Activated B cell treated with CpG ODN at 0.5 μM for 24 hours (primary cell): ENCODE measurements around the gene UMPS. TPM values are rescaled to one million over a fixed set of nuclear protein-coding genes. Genes with fewer than 3 reads are reported as not detected.
"Not testable (repeated sequence)": the region's sequence is repeated elsewhere in the genome, so short reads cannot be mapped to it uniquely, and the experiment has no call there.

Experiments
- ATAC-seq: fragments of 200-7000 bp; cut with Tn5 transposase; one replicate; pipeline ENCODE4 v1.10.0; 2021; ENCODE audit warnings: low read depth, mild to moderate bottlenecking, moderate library complexity
- CTCF ChIA-PET: fragments of 350-600 bp; sonication (Branson Sonifier 250); formaldehyde crosslinking; loops from one replicate; lab custom pipeline; 2021; ENCODE audit warnings: antibody characterized with exemption; lab: Charles Lee
- POLR2A ChIA-PET: fragments of 350-600 bp; sonication (Branson Sonifier 250); formaldehyde crosslinking; loops from one replicate; lab custom pipeline; 2021; ENCODE audit warnings: antibody characterized with exemption; lab: Charles Lee
- DNase-seq: peaks from one replicate; pipeline ENCODE4 v3.0.0; 2022
- H3K27ac Mint-ChIP-seq: one replicate; pipeline ENCODE4 v1.8.0; 2020; ENCODE audit warnings: mixed read lengths
- H3K27me3 Mint-ChIP-seq: one replicate; pipeline ENCODE4 v1.8.0; 2021; ENCODE audit warnings: mixed read lengths
- H3K36me3 Mint-ChIP-seq: one replicate; pipeline ENCODE4 v1.8.0; 2021; ENCODE audit warnings: low read depth, mixed read lengths
- H3K4me1 Mint-ChIP-seq: one replicate; pipeline ENCODE4 v1.8.0; 2021; ENCODE audit warnings: mixed read lengths
- H3K4me3 Mint-ChIP-seq: one replicate; pipeline ENCODE4 v1.8.0; 2020; ENCODE audit warnings: mild to moderate bottlenecking, mixed read lengths
- H3K9me3 Mint-ChIP-seq: one replicate; pipeline ENCODE4 v1.8.0; 2020; ENCODE audit warnings: mixed read lengths
- CTCF ChIP-seq: fragments of 200-600 bp; IDR thresholded peaks from one replicate; pipeline ENCODE4 v1.8.0; 2022; ENCODE audit warnings: antibody characterized with exemption, mild to moderate bottlenecking
- intact Hi-C: fragments of 100-400 bp; cut with micrococcal nuclease; formaldehyde crosslinking; loops from one replicate; pipeline ENCODE4 v1.15.1; 2024
- total RNA-seq: library from RNA; stranded (reverse); gene quantifications from 2 replicates; pipeline ENCODE4 v1.2.3, GENCODE V29; 2022

UMPS gene
- total RNA-seq, 1 donor from 2014 or later, result 31.6 TPM

- H3K27me3 Mint-ChIP-seq, result peaks cover 49% of the 10 kb centered on the region
- H3K36me3 Mint-ChIP-seq, result no peaks in the 10 kb centered on the region
- ATAC-seq, result no peak
- H3K4me3 Mint-ChIP-seq, result no peak overlapping the region
- POLR2A ChIA-PET, result no interaction called here
- H3K27ac Mint-ChIP-seq, result no peak overlapping the region
- CTCF ChIA-PET, result no interaction called here
- DNase-seq, result no peak
- H3K9me3 Mint-ChIP-seq, result no peaks in the 10 kb centered on the region
- intact Hi-C loops, result no loop called here
- H3K4me1 Mint-ChIP-seq, result no peaks in the 10 kb centered on the region
- no peak for TF ChIP-seq CTCF
These were observed 24.7 kb upstream of the UMPS start for GRCh38 chr3:124705552-124705951.

GRCh38 chr3:124707223-124707622 lies 23.0 kb upstream of the UMPS start:
- peaks cover 45% of the 10 kb centered on the region for H3K27me3 Mint-ChIP-seq
- DNase-seq, H3K36me3 Mint-ChIP-seq, POLR2A ChIA-PET, H3K9me3 Mint-ChIP-seq, intact Hi-C loops, ATAC-seq, H3K27ac Mint-ChIP-seq, H3K4me1 Mint-ChIP-seq, CTCF ChIA-PET, H3K4me3 Mint-ChIP-seq: not testable (repeated sequence)

- no peak overlapping the region for H3K27ac Mint-ChIP-seq
- POLR2A ChIA-PET, result no interaction called here
- no peak for TF ChIP-seq CTCF
- H3K4me3 Mint-ChIP-seq, result no peak overlapping the region
- CTCF ChIA-PET, result no interaction called here
- no peaks in the 10 kb centered on the region for H3K4me1 Mint-ChIP-seq
- H3K27me3 Mint-ChIP-seq, result peaks cover 42% of the 10 kb centered on the region
- no peak for DNase-seq
- no peak for ATAC-seq
- no peaks in the 10 kb centered on the region for H3K36me3 Mint-ChIP-seq
- intact Hi-C loops, result no loop called here
- no peaks in the 10 kb centered on the region for H3K9me3 Mint-ChIP-seq
These were observed 22.6 kb upstream of the UMPS start for GRCh38 chr3:124707656-124708062.

- no peak for TF ChIP-seq CTCF
- H3K27ac Mint-ChIP-seq, result no peak overlapping the region
- H3K4me3 Mint-ChIP-seq, result no peak overlapping the region
- H3K4me1 Mint-ChIP-seq, result no peaks in the 10 kb centered on the region
- peaks cover 20% of the 10 kb centered on the region for H3K27me3 Mint-ChIP-seq
- intact Hi-C loops, result no loop called here
- DNase-seq, result no peak
- H3K36me3 Mint-ChIP-seq, result no peaks in the 10 kb centered on the region
- no peak for ATAC-seq
- ChIA-PET CTCF (no interaction called here), POLR2A (no interaction called here)
- H3K9me3 Mint-ChIP-seq, result no peaks in the 10 kb centered on the region
These were observed 15.9 kb upstream of the UMPS start for GRCh38 chr3:124714223-124714853.

GRCh38 chr3:124722589-124722988 lies 7.7 kb upstream of the UMPS start:
- CTCF ChIA-PET, result no interaction called here
- no peak overlapping the region for H3K27ac Mint-ChIP-seq
- H3K4me1 Mint-ChIP-seq, result no peaks in the 10 kb centered on the region
- H3K4me3 Mint-ChIP-seq, result no peak overlapping the region
- intact Hi-C loops, result no loop called here
- POLR2A ChIA-PET, result no interaction called here
- no peaks in the 10 kb centered on the region for H3K9me3 Mint-ChIP-seq
- TF ChIP-seq CTCF, result no peak
- DNase-seq (no peak), ATAC-seq (no peak)
- H3K27me3 Mint-ChIP-seq, result peaks cover 53% of the 10 kb centered on the region
- H3K36me3 Mint-ChIP-seq, result no peaks in the 10 kb centered on the region

GRCh38 chr3:124730941-124731297 lies 667 bp downstream of the UMPS start:
- no peak for DNase-seq
- ChIA-PET POLR2A (no interaction called here), CTCF (interaction anchor here (2.0 kb wide), 1 partner anchor 30 kb away, joined by 8 read pairs; no protein-coding TSS in a partner anchor)
- H3K9me3 Mint-ChIP-seq, result no peaks in the 10 kb centered on the region
- H3K36me3 Mint-ChIP-seq, result peaks cover 23% of the 10 kb centered on the region
- H3K27me3 Mint-ChIP-seq, result peaks cover 7% of the 10 kb centered on the region
- H3K4me1 Mint-ChIP-seq, result peaks cover 29% of the 10 kb centered on the region
- H3K27ac Mint-ChIP-seq, result peak overlapping the region; percentile 96
- intact Hi-C loops, result loop anchor here (5.0 to 10.0 kb wide), 4 partner anchors 644 to 1744 kb away; partner anchors contain the start of genes OSBPL11, ZNF148 and ZXDC
- no peak for TF ChIP-seq CTCF
- H3K4me3 Mint-ChIP-seq, result peak overlapping the region; percentile 100
- no peak for ATAC-seq
